ENCODE measurements around the gene EDAR. TPM values are rescaled to one million over a fixed set of nuclear protein-coding genes. Genes with fewer than 3 reads are reported as not detected.

The EDAR gene
- total and polyA plus RNA-seq, 9 of the 15 experiments (the other 6 are each of a cell fraction or from before 2014, with no cell fraction given): 0.01 TPM; not detected in 8

DNA sequence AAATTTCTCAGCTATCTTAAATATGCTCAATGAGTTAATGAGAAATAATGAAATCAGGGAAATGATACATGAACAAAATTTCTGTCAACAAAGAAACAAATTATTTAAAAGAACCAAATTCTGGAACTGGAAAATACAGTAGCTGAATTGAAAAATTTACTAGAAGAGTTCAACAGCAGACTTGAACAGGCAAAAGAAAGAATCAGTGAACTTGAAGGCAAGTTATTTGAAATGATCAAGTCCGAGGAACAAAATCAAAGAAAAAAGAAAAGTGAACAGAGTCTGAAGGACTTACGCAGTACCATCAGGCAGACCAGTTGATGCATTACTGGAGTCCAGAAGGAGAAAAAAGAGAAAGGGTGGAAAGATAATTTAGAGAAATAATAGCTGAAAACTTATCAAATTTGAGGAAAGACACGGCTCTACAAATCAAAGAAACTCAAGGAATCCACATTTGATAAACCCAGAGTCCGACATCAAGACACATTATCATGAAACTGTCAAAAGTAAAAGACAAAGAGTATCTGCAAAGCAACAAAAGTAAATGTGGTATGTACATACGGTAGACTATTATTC lies 118.9 kb downstream of the EDAR start:
- POLR2A ChIA-PET: no interaction called here
- no peaks in the 10 kb centered on the region for H3K27me3 ChIP-seq (ENCODE audit: control insufficient read depth in 2 of 2, insufficient read depth in 2 of 2, low read length in 2 of 2)
- ATAC-seq (no peak), DNase-seq (ENCODE audit: extremely low read depth in 1 of 4, low spot score in 3 of 4) (no peak), FAIRE-seq (peak; percentile 32)
- in situ Hi-C loops (cut with MboI): no loop called here
- no peak overlapping the region for H3K4me3 ChIP-seq
- intact Hi-C loops (cut with micrococcal nuclease): no loop called here
- peaks cover 36% of the 10 kb centered on the region; the same call in 2 of the 3 replicates for H3K36me3 ChIP-seq (ENCODE audit: control insufficient read depth, insufficient read depth, low read length)
- H3K79me2 ChIP-seq (ENCODE audit: control insufficient read depth, insufficient read depth, low read length): no peaks in the 10 kb centered on the region
- CTCF ChIA-PET (ENCODE audit: low intra/inter-chr PET ratio): no interaction called here
- H3K4me1 ChIP-seq (replicated peaks in 1 of 2; ENCODE audit: control insufficient read depth in 2 of 2, insufficient read depth in 2 of 2, low read length in 2 of 2): no peaks in the 10 kb centered on the region
- H2AFZ ChIP-seq (ENCODE audit: low read depth, low read length): no peak overlapping the region
- no peak overlapping the region for H3K27ac ChIP-seq (ENCODE audit: extremely low read depth, low read depth, low read length)
- H3K4me2 ChIP-seq (ENCODE audit: insufficient read depth, low read length): no peak overlapping the region
- no peak overlapping the region for H3K9ac ChIP-seq (ENCODE audit: insufficient read depth in 1 of 2, low read depth in 2 of 2, low read length in 2 of 2)
- H3K9me1 ChIP-seq (ENCODE audit: control insufficient read depth, insufficient read depth, low read length): no peaks in the 10 kb centered on the region
- no peaks in the 10 kb centered on the region for H4K20me1 ChIP-seq (replicated peaks; ENCODE audit: control insufficient read depth, insufficient read depth, low read length)
- WGBS (ENCODE audit: insufficient coverage, low coverage, missing lambda C conversion rate): 100% methylated on average over 5 of the region's 5 CpGs
- peaks cover 8% of the 10 kb centered on the region for H3K9me3 ChIP-seq (replicated peaks; ENCODE audit: control insufficient read depth, insufficient read depth, low read depth, low read length)
- BruUV-seq (replicated peaks): no TSS peak
- no peak for TF ChIP-seq ZNF583 (CRISPR knock-in tag; IDR thresholded peaks at IDR 0.05)
- TF ChIP-seq, protein P1, sequence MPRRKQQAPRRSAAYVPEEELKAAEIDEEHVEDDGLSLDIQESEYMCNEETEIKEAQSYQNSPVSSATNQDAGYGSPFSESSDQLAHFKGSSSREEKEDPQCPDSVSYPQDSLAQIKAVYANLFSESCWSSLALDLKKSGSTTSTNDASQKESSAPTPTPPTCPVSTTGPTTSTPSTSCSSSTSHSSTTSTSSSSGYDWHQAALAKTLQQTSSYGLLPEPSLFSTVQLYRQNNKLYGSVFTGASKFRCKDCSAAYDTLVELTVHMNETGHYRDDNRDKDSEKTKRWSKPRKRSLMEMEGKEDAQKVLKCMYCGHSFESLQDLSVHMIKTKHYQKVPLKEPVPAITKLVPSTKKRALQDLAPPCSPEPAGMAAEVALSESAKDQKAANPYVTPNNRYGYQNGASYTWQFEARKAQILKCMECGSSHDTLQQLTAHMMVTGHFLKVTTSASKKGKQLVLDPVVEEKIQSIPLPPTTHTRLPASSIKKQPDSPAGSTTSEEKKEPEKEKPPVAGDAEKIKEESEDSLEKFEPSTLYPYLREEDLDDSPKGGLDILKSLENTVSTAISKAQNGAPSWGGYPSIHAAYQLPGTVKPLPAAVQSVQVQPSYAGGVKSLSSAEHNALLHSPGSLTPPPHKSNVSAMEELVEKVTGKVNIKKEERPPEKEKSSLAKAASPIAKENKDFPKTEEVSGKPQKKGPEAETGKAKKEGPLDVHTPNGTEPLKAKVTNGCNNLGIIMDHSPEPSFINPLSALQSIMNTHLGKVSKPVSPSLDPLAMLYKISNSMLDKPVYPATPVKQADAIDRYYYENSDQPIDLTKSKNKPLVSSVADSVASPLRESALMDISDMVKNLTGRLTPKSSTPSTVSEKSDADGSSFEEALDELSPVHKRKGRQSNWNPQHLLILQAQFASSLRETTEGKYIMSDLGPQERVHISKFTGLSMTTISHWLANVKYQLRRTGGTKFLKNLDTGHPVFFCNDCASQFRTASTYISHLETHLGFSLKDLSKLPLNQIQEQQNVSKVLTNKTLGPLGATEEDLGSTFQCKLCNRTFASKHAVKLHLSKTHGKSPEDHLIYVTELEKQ (CRISPR knock-in tag; IDR thresholded peaks at IDR 0.05): no peak
- TF ChIP-seq, protein P2, sequence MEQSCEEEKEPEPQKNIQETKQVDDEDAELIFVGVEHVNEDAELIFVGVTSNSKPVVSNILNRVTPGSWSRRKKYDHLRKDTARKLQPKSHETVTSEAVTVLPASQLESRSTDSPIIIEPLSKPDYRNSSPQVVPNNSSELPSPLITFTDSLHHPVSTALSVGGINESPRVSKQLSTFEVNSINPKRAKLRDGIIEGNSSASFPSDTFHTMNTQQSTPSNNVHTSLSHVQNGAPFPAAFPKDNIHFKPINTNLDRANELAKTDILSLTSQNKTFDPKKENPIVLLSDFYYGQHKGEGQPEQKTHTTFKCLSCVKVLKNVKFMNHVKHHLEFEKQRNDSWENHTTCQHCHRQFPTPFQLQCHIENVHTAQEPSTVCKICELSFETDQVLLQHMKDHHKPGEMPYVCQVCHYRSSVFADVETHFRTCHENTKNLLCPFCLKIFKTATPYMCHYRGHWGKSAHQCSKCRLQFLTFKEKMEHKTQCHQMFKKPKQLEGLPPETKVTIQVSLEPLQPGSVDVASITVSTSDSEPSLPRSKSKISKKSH (CRISPR knock-in tag; IDR thresholded peaks at IDR 0.05): peak; percentile 78; the same call in 1 of the 2 replicates
- TF ChIP-seq HNRNPH1 (optimal IDR thresholded peaks at IDR 0.05; ENCODE audit: low read depth, low read length): no peak
- no peak for TF ChIP-seq MIER1 (IDR thresholded peaks at IDR 0.05; ENCODE audit: low read depth)
- no peak for TF ChIP-seq RCOR1 (IDR thresholded peaks at IDR 0.05; ENCODE audit: borderline replicate concordance in 1 of 2, low read depth in 2 of 2, low read length in 2 of 2)
- TF ChIP-seq GTF2A2 (tag; IDR thresholded peaks at IDR 0.05): no peak
- TF ChIP-seq BCOR (IDR thresholded peaks at IDR 0.05): no peak
- TF ChIP-seq, protein P3, sequence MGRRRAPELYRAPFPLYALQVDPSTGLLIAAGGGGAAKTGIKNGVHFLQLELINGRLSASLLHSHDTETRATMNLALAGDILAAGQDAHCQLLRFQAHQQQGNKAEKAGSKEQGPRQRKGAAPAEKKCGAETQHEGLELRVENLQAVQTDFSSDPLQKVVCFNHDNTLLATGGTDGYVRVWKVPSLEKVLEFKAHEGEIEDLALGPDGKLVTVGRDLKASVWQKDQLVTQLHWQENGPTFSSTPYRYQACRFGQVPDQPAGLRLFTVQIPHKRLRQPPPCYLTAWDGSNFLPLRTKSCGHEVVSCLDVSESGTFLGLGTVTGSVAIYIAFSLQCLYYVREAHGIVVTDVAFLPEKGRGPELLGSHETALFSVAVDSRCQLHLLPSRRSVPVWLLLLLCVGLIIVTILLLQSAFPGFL (CRISPR knock-in tag; IDR thresholded peaks at IDR 0.05): no peak
- no peak for TF ChIP-seq CBX2 (IDR thresholded peaks at IDR 0.05; ENCODE audit: insufficient read depth, low read length, poor library complexity, severe bottlenecking)
- TF ChIP-seq E2F3 (CRISPR knock-in tag; IDR thresholded peaks at IDR 0.05): no peak
- no peak for TF ChIP-seq HDAC1 (IDR thresholded peaks at IDR 0.05)
- TF ChIP-seq NFATC3 (IDR thresholded peaks at IDR 0.05): no peak
- no peak for TF ChIP-seq PTRF (tag; IDR thresholded peaks at IDR 0.05)
- TF ChIP-seq, protein P4, sequence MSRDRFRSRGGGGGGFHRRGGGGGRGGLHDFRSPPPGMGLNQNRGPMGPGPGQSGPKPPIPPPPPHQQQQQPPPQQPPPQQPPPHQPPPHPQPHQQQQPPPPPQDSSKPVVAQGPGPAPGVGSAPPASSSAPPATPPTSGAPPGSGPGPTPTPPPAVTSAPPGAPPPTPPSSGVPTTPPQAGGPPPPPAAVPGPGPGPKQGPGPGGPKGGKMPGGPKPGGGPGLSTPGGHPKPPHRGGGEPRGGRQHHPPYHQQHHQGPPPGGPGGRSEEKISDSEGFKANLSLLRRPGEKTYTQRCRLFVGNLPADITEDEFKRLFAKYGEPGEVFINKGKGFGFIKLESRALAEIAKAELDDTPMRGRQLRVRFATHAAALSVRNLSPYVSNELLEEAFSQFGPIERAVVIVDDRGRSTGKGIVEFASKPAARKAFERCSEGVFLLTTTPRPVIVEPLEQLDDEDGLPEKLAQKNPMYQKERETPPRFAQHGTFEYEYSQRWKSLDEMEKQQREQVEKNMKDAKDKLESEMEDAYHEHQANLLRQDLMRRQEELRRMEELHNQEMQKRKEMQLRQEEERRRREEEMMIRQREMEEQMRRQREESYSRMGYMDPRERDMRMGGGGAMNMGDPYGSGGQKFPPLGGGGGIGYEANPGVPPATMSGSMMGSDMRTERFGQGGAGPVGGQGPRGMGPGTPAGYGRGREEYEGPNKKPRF (IDR thresholded peaks at IDR 0.05; ENCODE audit: low read depth, low read length): no peak

Measured in K562 (cell line).